Activated T-cell treated with anti-CD3 and anti-CD28 coated beads, Interleukin-2, amount 50 U/mL, for 24 hours (primary cell): ENCODE data around the gene RPS5.
"Not testable (repeated sequence)": the region's sequence is repeated elsewhere in the genome, so short reads cannot be mapped to it uniquely, and the experiment has no call there.

Source experiments
- DNase-seq: peaks from one replicate; pipeline ENCODE4 v3.0.0-alpha.2; 2020
- H3K27ac Mint-ChIP-seq: 2 replicates; pipeline ENCODE4 v1.8.0; 2020; ENCODE audit warnings: mild to moderate bottlenecking, mixed read lengths
- H3K27me3 Mint-ChIP-seq: 2 replicates; pipeline ENCODE4 v1.8.0; 2020; ENCODE audit warnings: mixed read lengths
- H3K36me3 Mint-ChIP-seq: 2 replicates; pipeline ENCODE4 v1.8.0; 2020; ENCODE audit warnings: low read depth, mixed read lengths
- H3K4me1 Mint-ChIP-seq: 2 replicates; pipeline ENCODE4 v1.8.0; 2020; ENCODE audit warnings: low read depth, mixed read lengths
- H3K4me3 Mint-ChIP-seq: 2 replicates; pipeline ENCODE4 v1.8.0; 2020; ENCODE audit warnings: mild to moderate bottlenecking, moderate library complexity, mixed read lengths
- H3K9me3 Mint-ChIP-seq: 2 replicates; pipeline ENCODE4 v1.8.0; 2020; ENCODE audit warnings: mixed read lengths

Gene RPS5

DNA sequence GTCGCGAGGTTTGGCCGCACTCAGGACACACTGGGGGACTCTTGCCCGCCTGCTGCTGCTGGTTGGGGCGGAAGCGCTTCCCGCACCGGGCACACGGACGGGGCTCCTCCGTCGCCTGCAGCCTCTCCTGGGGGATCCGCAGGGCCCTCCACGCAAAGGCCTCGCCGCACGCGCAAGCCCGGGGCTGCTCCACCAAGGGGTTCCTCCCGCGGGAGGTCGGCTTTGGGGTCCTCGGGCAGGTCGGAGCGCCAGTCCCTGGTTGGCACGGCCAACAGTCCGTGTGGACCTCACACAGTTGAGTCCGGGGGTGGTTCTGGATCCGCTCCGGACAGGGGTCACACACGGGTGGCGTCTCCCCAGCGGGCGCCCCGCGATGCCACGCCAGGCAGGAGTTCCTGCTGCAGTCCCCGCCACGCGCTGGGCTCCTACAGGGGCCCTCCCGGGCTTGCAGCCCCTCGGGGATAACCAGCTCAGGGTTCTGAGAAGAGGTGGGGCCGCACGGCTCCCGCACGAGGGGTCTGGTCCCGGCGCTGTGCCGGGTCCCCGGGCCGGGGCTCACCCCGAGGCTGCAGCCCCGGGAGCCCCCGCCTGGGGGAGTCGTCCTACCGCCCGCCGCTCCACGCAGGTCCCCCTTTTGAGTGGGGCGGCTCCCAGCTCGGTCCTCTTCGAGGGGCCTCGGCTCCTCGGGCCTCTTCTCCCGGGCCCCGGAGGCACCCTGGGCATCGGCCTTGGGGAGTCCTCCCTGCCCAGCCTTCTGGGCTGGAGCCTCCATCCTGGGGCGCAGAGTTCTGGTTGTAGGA, 18.3 kb upstream of the RPS5 start:
- no peaks in the 10 kb centered on the region for H3K27me3 Mint-ChIP-seq
- no peaks in the 10 kb centered on the region for H3K36me3 Mint-ChIP-seq

DNA sequence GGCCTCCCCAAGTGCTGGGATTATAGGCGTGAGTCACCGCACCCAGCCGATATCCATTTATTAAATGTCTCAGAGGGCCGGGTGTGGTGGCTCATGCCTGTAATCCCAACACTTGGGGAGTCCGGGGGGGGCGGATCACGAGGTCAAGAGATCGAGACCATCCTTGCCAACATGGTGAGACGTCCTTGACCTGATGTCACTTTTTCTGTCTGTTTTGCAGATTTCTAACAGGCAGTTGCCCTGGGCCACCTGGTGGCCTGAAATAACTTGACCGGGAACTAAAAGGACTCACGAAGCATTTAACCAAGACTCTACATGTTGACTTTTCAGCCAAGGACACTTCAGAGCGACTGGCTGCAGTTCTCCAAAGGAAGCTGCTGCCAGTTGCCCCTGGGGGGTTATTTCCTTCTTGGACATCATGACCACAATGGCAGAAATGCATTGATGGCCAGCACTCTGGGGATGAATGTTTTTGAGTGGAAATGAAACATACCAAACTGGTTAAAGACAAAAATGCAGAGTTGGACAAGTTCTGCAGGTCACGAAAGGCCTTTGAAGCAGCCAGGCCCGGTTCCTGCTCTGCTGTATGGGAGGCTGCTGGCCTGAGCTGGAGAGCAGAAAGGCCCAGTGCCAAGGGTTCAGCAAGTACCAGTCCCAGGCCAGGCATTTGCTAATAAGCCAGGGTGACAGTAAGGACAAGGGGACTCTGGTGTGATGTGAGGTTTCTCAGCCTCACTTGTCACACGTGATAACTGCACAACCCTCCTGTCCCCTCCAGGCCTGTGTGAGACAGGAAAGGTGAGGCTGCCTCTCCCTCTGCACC, 14.5 kb upstream of the RPS5 start:
- Mint-ChIP-seq H3K27ac (no peak overlapping the region), H3K4me1 (peaks cover 2% of the 10 kb centered on the region), H3K4me3 (no peak overlapping the region), H3K9me3 (no peaks in the 10 kb centered on the region), H3K27me3 (no peaks in the 10 kb centered on the region), H3K36me3 (no peaks in the 10 kb centered on the region)
- DNase-seq = no peak

More for the DNA sequence above, 18.3 kb upstream of the RPS5 start:
- H3K27ac Mint-ChIP-seq = no peak overlapping the region
- no peaks in the 10 kb centered on the region for H3K4me1 Mint-ChIP-seq
- no peaks in the 10 kb centered on the region for H3K9me3 Mint-ChIP-seq
- no peak overlapping the region for H3K4me3 Mint-ChIP-seq
- no peak for DNase-seq

DNA sequence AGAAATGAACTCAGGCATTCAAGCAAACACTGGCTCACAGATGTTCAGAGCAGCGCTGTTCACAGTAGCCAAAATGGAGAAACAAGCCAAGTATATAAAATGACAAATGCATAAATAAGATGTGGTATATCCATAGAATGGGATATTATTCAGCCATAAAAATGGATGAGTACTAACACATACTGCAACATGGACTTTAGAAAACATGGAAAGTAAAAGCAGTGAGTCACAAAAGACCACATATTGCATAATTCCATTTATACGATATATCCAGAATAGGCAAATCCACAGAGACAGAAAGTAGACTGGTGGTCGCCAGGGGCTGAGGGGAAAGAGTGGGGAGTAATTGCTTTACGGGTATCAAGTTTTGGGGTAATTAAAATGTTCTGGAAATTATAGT, 12.9 kb upstream of the RPS5 start:
- Mint-ChIP-seq H3K27ac (no peak overlapping the region), H3K36me3 (no peaks in the 10 kb centered on the region)
- no peak for DNase-seq

DNA sequence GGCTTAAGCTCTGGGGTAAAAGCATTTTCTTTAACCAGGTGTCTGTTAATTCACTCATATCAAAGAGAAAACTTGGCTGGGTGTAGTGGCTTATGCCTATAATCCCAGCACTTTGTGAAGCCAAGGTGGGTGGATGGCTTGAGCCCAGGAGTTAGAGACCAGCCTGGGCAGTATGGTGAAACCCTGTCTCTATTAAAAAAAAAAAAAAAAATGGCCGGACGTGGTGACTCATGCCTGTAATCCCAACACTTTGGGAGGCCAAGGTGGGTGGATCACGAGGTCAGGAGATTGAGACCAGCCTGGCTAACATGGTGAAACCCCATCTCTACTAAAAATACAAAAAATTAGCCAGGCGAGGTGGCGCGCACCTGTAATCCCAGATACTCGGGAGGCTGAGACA, 10.3 kb upstream of the RPS5 start:
- H3K4me1 Mint-ChIP-seq = peaks cover 15% of the 10 kb centered on the region
- DNase-seq, H3K36me3 Mint-ChIP-seq, H3K9me3 Mint-ChIP-seq, H3K27ac Mint-ChIP-seq, H3K4me3 Mint-ChIP-seq, H3K27me3 Mint-ChIP-seq: not testable (repeated sequence)

More for the DNA sequence above, 12.9 kb upstream of the RPS5 start:
- Mint-ChIP-seq H3K9me3 (no peaks in the 10 kb centered on the region), H3K4me3 (no peak overlapping the region), H3K4me1 (peaks cover 2% of the 10 kb centered on the region), H3K27me3 (no peaks in the 10 kb centered on the region)

DNA sequence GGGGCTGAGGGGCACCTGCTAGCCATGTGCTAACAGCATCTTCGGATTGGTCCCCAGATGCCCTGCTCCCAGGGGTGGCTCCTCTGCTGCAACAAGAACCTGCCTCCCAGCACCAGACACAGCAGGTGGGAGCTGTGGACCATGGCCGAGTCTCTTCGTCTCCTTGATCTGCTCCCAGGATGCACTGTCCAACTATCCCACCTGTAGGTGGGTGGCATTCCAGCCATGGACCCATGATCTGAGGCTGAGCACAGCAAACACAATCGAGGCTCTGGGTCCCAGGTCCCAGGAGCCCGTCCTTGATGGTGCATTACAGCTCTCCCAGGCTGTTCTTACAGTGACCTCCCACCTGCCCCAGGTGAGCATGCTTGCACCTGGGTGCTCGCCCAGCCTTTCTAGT, 7.8 kb upstream of the RPS5 start:
- Mint-ChIP-seq H3K4me1 (peaks cover 21% of the 10 kb centered on the region), H3K4me3 (peak overlapping the region; percentile 82), H3K36me3 (peaks cover 8% of the 10 kb centered on the region), H3K27ac (peak overlapping the region; percentile 93), H3K9me3 (no peaks in the 10 kb centered on the region), H3K27me3 (no peaks in the 10 kb centered on the region)
- no peak for DNase-seq

DNA sequence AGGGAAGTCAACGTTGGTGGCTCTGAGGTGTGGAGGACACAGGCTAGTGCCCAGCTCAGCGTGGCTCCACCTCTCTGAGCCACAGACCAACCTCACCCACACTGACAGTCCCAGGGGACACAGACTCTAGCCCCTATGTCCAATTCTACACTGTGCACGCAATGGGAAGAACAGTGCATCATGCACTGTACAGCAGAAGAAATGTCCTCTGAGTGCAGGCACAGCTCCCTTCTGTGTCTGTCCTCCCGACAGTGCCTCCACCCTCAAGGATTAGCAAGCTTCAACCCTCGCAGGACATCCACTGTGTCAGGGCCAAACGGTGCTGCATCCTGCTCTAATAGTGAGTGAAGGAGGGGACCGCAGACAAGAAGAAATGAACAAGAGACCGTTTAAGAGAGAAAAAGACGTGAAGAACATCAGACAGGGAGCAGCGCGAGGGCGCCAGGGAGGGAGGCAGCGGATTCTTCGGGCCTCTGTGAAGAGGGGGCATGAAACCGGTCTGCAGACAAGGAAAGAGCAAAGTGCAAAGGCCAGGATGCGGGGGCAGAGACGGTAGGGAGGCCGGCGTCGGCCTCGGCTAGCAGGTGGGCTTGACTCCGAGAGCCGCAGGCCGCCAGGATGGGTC, 6.9 kb upstream of the RPS5 start:
- Mint-ChIP-seq H3K9me3 (no peaks in the 10 kb centered on the region), H3K4me3 (peak overlapping the region; percentile 82), H3K4me1 (peaks cover 23% of the 10 kb centered on the region), H3K36me3 (peaks cover 8% of the 10 kb centered on the region), H3K27me3 (no peaks in the 10 kb centered on the region), H3K27ac (peak overlapping the region; percentile 93)
- DNase-seq = no peak

DNA sequence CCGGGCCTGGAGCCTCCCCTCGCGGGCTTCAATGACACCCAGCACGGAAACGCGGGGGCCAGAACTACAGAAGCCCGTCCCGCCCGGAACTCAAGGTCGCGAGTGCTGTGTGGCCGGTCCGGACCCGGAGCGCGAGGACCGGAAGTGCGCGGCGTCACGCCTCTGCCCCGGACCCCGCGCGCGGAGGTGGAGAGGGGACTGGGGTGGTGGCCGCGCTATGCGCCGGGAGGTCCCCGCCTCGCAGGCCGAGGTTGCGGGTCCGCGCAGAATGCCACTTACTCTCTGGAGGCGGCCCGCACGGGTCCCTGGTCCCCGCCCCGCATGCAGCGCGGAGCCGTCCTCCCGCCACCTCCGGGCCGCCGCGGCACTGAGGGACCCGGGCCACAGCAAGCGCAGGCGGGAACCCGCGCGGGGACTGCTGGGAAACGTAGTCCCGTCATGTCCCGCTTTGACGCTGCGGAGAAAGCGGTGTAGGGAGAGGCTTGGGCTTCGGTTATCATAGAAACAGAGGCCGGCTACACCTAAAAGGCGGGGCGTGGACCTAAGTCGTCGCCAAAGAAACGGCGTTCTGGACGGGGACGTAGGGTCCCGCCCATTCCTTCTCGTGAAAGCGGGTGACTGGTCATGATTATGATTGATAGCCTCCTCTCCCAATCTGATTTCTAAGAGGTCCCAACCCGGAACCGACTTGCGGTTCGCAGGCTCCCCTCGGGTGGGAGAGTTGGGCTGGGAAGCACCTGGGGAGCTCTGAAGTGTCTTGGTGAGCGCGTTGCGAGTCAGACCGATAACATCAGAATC, 6.2 kb upstream of the RPS5 start, which contains the start of gene ZNF837:
TSS of gene ZNF837 (minus strand) at position 369 of the 798 bp plus-strand sequence. CDS start 11,698 bp downstream, outside the sequence.
- DNase-seq = peak; percentile 97
- Mint-ChIP-seq H3K27ac (peak within 1 kb of the TSS; percentile 93), H3K36me3 (peaks cover 8% of the 10 kb centered on the region), H3K9me3 (no peaks in the 10 kb centered on the region), H3K4me3 (peak within 1 kb of the TSS; percentile 82), H3K27me3 (no peaks in the 10 kb centered on the region), H3K4me1 (peaks cover 28% of the 10 kb centered on the region)

DNA sequence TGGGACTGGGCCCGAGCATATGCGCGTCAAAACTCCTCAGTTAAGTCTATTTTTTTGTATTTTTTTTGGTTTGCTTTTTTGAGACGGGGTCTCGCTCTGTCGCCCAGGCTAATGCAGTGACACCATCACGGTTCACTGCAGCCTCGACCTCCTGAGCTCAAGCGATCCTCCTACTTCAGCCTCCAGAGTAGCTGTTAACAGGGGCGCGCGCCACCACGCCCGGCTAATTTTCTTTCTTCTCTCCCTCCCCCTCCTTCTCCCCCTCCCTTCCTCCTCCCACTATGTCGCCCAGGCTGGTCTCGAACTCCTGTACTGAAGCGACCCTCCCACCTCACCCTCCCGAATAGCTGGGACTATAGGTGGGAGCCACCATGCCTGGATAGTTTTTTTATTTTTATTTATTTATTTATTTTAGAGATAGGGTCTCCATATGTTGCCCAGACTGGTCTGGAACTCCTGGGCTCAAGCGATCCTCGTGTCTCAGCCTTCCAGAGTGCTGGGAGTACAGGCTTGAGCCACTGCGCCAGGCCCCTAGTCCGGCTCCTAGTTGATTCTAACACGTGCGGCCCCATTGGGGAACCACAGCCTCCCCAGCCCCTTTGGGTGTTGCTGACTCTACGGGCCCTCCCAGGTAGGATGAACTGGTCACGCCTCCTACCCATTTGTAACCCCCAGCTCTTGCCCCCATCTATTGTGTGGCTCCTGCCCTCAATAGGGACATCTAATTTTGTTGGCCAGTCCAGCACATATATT, 5.4 kb upstream of the RPS5 start:
- Mint-ChIP-seq H3K4me3 (peak overlapping the region; percentile 82), H3K36me3 (peaks cover 13% of the 10 kb centered on the region), H3K27ac (peak overlapping the region; percentile 93), H3K9me3 (no peaks in the 10 kb centered on the region), H3K4me1 (peaks cover 31% of the 10 kb centered on the region), H3K27me3 (no peaks in the 10 kb centered on the region)
- DNase-seq = no peak

DNA sequence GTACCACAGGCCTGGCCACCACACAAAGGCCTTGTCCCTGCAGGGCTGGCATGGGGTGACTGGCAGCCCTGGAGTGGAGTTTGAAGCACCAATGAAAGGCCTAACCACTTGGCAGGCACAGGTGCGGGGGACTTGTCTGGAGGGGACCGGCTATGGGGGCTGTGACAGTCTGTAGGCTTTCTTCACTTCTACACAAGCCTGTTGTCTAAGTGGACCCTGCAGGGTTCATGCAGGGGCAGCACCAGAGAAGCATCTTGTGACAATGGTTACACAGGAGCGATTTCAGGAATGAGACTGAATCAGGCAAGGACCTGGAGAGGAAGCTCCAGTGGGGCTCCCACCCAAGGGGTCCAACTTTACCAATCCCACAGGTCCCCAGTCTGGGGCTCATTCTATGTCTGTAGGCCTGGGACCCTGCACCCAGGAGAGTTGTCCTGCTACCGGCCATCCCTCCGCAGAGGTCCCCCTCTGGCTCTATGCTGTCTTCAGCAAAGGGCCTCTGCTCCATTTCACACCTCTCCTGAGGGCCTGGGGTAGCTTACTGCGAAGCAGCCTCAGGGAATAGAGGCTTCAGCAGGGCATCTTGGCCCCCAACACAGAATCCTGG, 4.0 kb upstream of the RPS5 start:
- Mint-ChIP-seq H3K4me3 (peak overlapping the region; percentile 82), H3K27ac (no peak overlapping the region), H3K4me1 (peaks cover 36% of the 10 kb centered on the region), H3K9me3 (no peaks in the 10 kb centered on the region), H3K36me3 (peaks cover 28% of the 10 kb centered on the region), H3K27me3 (no peaks in the 10 kb centered on the region)
- no peak for DNase-seq

DNA sequence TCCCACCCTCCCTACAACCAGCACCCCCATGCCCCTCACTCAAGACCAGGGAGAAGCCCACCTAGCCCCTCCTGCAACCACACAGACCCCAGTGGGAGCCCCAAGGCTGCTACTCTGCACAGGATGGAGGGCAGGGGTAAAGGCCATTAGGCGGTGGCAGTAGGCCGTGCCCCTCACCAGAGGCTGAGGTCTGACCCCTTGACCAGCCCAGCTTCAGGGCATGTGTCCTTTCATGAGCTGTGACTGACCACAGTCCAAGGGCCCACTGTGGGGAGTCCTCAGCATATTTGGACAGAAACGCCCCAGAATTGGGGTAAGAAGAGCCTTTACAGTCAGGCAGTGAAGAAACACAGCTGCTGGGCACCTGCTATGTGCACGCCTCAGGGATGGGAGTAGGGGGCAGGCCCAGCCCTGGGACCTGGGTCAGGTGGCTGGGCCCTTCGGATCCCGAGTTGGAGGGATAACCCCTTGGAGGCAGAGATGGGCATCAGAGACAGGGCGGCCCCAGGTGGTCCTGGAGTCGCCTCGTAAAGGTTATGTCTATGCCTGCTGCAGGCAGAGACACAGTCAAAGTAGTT, 1.7 kb upstream of the RPS5 start:
- H3K27me3 Mint-ChIP-seq = no peaks in the 10 kb centered on the region
- H3K36me3 Mint-ChIP-seq = peaks cover 46% of the 10 kb centered on the region
- no peak for DNase-seq
- H3K4me3 Mint-ChIP-seq = peak overlapping the region; percentile 97
- peak overlapping the region; percentile 99 for H3K27ac Mint-ChIP-seq
- no peaks in the 10 kb centered on the region for H3K9me3 Mint-ChIP-seq
- peaks cover 43% of the 10 kb centered on the region for H3K4me1 Mint-ChIP-seq

DNA sequence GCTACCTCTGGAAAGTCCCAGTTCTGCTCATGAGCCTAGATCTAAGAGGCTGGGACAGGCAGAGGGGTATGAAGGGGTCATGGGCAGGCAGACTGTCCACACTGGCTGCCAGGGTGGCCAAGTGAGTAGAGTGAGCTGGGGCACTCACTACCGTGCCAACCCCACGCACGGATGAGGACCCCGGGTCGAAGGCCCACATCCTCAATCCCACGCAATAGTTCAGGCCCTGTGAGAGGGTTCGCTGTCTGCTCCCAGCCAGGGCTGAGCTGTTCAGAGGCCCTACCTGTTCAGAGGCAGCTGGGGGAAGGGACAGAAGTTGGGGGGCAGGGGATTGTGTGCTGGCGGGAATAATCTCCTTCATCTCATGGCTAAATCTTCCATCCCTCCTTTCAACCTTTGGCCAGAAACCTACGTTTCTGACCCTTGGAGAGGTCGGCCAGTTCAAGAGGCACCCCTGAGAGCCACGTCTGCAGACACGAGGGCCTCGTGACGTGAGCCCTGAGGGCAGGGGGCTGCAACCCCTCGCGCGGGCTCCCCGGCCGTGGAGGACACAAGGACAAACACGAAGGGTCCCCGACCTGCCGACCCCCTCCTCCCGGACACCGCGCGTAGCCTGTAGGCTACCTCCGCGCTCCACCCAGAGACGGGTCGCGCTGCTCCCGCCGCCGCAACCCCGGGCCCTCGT, 1.0 kb upstream of the RPS5 start:
- Mint-ChIP-seq H3K4me3 (peak overlapping the region; percentile 97), H3K27me3 (no peaks in the 10 kb centered on the region), H3K36me3 (peaks cover 51% of the 10 kb centered on the region), H3K9me3 (no peaks in the 10 kb centered on the region), H3K4me1 (peaks cover 49% of the 10 kb centered on the region), H3K27ac (peak overlapping the region; percentile 99)
- DNase-seq = peak; percentile 74

DNA sequence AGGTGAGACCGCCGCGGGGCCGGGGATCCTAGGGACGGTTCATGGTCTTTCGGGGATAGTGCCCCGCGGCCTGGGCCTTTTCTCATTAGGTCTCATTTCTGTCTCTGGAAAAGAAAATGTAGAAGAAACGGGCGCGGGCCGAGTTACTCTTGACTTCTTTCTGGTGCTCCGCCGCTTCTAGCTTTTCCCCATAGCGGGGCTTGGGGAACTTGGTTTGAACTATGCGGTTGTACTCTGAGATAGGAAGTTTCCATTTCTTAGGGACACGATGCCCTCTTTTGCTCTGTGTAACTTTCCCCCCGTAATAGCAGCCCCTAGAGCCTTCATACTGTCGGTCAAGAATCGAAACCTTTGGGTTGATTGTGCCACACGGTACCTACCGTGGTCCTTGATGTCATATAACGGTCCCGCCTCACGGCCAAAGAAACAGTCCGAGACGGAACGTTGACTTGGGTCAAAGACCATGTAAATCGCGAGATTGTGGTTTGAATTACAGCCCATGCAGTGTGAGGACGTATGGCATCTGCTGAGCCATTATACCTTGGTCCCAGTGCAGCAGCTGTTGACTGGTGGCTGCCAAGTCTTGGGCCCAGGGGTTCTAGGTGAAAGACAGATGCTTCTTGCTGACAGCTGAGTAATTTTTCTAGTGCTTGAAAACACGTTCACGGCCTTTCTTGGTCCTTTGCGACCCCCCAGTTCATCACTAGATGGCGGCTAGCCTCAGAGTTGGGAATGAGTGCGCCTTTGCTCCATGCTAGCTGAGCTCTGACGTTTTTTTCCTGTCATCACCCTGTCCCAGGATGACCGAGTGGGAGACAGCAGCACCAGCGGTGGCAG, 487 bp downstream of the RPS5 start:
- Mint-ChIP-seq H3K27me3 (no peaks in the 10 kb centered on the region), H3K9me3 (no peaks in the 10 kb centered on the region), H3K4me1 (peaks cover 44% of the 10 kb centered on the region), H3K36me3 (peaks cover 62% of the 10 kb centered on the region), H3K4me3 (peak overlapping the region; percentile 97), H3K27ac (peak overlapping the region; percentile 99)
- peak; percentile 45 for DNase-seq
